ENCODE results near the gene DRD4.

Gene DRD4

DNA sequence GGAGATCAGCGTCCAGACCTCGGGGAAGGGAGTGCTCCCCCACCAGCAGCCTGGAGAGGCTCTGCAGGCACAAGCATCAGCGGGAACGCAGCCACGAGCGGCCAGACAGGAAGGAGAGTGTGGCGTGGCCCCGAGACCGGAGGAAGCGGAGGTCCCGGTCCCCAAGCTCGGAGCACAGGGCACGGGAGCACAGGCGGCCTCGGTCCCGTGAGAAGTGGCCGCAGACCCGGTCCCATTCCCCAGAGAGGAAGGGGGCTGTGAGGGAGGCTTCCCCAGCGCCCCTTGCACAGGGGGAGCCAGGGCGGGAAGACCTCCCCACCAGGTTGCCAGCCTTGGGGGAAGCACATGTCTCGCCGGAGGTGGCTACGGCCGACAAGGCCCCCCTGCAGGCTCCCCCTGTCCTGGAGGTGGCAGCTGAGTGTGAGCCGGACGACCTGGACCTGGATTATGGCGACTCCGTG lies 28.2 kb upstream of the DRD4 start:
- Histone ChIP-seq H3K4me1 (no peaks in the 10 kb centered on the region), H3K4me3 (ENCODE audit: low read depth, low read length) (no peak overlapping the region), H3K9ac (no peak overlapping the region), H2AFZ (no peak overlapping the region), H3K36me3 (ENCODE audit: control insufficient read depth, insufficient read depth, low read length) (no peaks in the 10 kb centered on the region), H3K27me3 (ENCODE audit: control insufficient read depth, insufficient read depth, low read length) (no peaks in the 10 kb centered on the region), H3K9me3 (ENCODE audit: control insufficient read depth, low read length) (no peaks in the 10 kb centered on the region), H3K79me2 (no peaks in the 10 kb centered on the region), H3K4me2 (ENCODE audit: low read length) (no peak overlapping the region), H3K27ac (no peak overlapping the region)
- TF ChIP-seq, protein P1, sequence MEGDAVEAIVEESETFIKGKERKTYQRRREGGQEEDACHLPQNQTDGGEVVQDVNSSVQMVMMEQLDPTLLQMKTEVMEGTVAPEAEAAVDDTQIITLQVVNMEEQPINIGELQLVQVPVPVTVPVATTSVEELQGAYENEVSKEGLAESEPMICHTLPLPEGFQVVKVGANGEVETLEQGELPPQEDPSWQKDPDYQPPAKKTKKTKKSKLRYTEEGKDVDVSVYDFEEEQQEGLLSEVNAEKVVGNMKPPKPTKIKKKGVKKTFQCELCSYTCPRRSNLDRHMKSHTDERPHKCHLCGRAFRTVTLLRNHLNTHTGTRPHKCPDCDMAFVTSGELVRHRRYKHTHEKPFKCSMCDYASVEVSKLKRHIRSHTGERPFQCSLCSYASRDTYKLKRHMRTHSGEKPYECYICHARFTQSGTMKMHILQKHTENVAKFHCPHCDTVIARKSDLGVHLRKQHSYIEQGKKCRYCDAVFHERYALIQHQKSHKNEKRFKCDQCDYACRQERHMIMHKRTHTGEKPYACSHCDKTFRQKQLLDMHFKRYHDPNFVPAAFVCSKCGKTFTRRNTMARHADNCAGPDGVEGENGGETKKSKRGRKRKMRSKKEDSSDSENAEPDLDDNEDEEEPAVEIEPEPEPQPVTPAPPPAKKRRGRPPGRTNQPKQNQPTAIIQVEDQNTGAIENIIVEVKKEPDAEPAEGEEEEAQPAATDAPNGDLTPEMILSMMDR (IDR thresholded peaks at IDR 0.05): no peak

DNA sequence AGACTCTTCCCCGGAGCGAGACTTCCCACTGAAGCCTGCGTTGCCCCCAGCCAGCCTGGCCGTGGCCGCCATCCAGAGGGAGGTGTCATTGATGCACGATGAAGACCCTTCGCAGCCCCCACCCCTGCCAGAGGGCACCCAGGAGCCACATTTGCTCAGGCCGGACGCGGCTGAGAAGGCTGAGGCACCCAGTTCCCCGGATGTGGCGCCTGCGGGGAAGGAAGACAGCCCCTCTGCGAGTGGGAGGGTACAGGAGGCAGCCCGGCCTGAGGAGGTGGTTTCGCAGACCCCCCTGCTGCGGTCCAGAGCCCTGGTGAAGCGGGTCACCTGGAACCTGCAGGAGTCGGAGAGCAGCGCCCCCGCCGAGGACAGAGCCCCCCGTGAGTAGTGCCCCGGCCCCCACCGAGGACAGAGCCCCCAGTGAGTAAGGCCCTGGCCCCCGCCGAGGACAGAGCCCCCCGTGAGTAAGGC lies 27.7 kb upstream of the DRD4 start:
- no peak overlapping the region for H3K27ac ChIP-seq
- TF ChIP-seq, protein P1 (IDR thresholded peaks at IDR 0.05): no peak

GRCh38 chr11:610146-610801 lies 26.8 kb upstream of the DRD4 start:
- TF ChIP-seq, protein P1 (IDR thresholded peaks at IDR 0.05): no peak

More for the DNA sequence above, 27.7 kb upstream of the DRD4 start:
- no peaks in the 10 kb centered on the region for H3K4me1 ChIP-seq
- H3K79me2 ChIP-seq: no peaks in the 10 kb centered on the region
- H3K4me2 ChIP-seq (ENCODE audit: low read length): no peak overlapping the region
- no peaks in the 10 kb centered on the region for H3K9me3 ChIP-seq (ENCODE audit: control insufficient read depth, low read length)
- H3K36me3 ChIP-seq (ENCODE audit: control insufficient read depth, insufficient read depth, low read length): no peaks in the 10 kb centered on the region
- H2AFZ ChIP-seq: no peak overlapping the region
- H3K27me3 ChIP-seq (ENCODE audit: control insufficient read depth, insufficient read depth, low read length): no peaks in the 10 kb centered on the region
- H3K4me3 ChIP-seq (ENCODE audit: low read depth, low read length): no peak overlapping the region
- H3K9ac ChIP-seq: no peak overlapping the region

DNA sequence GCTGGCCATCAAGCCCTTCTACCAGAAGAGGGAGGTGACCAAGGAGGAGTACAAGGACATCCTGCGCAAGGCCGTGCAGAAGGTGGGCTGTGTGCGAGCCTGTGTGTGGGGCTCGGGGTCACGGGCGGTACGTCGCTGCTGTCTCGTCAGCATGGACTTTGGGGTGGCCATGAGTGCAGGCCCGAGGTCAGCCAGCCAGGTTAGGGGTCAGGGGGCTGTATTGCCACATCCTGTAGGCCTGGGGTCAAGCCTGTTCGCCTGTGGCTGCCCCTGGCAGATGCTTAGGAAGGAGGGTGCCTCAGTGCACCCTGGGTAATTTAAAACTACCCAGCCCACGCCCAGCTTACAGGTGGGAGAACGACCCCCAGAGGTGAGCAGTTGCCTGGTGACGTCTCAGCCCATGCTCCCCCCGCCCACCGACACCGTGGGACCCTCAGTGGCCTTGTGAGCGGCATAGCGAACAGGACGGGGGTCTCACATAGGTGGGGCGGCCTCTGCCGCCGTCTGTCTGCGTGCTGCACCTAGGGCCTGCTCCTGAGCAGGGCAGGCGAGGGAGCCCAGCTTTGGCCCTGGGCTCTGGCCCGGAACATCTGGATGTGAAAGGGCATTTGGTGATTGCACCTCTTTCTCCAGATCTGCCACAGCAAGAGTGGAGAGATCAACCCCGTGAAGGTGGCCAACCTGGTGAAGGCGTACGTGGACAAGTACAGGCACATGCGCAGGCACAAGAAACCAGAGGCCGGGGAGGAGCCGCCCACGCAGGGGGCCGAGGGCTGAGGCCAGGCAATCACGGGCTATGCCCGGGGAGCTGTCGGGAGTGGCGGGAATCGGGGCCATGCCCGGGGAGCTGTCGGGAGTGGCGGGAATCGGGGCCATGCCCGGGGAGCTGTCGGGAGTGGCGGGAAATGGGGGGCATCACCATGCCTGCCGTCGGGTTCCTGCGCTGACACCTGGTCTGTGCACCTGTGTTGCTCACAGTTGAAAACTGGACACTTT lies 25.8 kb upstream of the DRD4 start:
- Histone ChIP-seq H3K9ac (no peak overlapping the region), H3K27me3 (ENCODE audit: control insufficient read depth, insufficient read depth, low read length) (no peaks in the 10 kb centered on the region), H3K4me1 (no peaks in the 10 kb centered on the region), H3K27ac (no peak overlapping the region), H2AFZ (no peak overlapping the region), H3K9me3 (ENCODE audit: control insufficient read depth, low read length) (no peaks in the 10 kb centered on the region), H3K36me3 (ENCODE audit: control insufficient read depth, insufficient read depth, low read length) (no peaks in the 10 kb centered on the region), H3K79me2 (no peaks in the 10 kb centered on the region), H3K4me2 (ENCODE audit: low read length) (no peak overlapping the region), H3K4me3 (ENCODE audit: low read depth, low read length) (no peak overlapping the region)
- TF ChIP-seq, protein P1 (IDR thresholded peaks at IDR 0.05): no peak

More at GRCh38 chr11:610146-610801, 26.8 kb upstream of the DRD4 start:
- Histone ChIP-seq H3K36me3 (ENCODE audit: control insufficient read depth, insufficient read depth, low read length) (no peaks in the 10 kb centered on the region), H3K79me2 (no peaks in the 10 kb centered on the region), H3K27ac (no peak overlapping the region), H3K9me3 (ENCODE audit: control insufficient read depth, low read length) (no peaks in the 10 kb centered on the region), H3K27me3 (ENCODE audit: control insufficient read depth, insufficient read depth, low read length) (no peaks in the 10 kb centered on the region), H3K4me1 (no peaks in the 10 kb centered on the region), H3K4me3 (ENCODE audit: low read depth, low read length) (no peak overlapping the region), H3K9ac (no peak overlapping the region), H3K4me2 (ENCODE audit: low read length) (no peak overlapping the region), H2AFZ (no peak overlapping the region)

Measured in parathyroid adenoma (tissue), 2 donors.